Globus pallidus (tissue), 1 donor: ENCODE results near the gene C17orf113.
A peak's percentile ranks its signal among the peaks of the same experiment; 100 is the strongest.
"Not testable (repeated sequence)": the region's sequence is repeated elsewhere in the genome, so short reads cannot be mapped to it uniquely, and the experiment has no call there.

Experiments
- DNase-seq: peaks from one replicate; pipeline ENCODE4 v3.0.0-alpha.2; 2015; ENCODE audit warnings: low spot score

The C17orf113 gene

GRCh38 chr17:42016941-42017865 is 33.2 kb downstream of the C17orf113 start, which contains the start of gene DNAJC7:
Gene DNAJC7 (minus strand): TSS chr17:42017439. CDS start chr17:42017416, 23 bp downstream.
- DNase-seq: peak; percentile 92

GRCh38 chr17:42016411-42016831 is 34.0 kb downstream of the C17orf113 start:
- DNase-seq: no peak

GRCh38 chr17:42013740-42014139 is 36.7 kb downstream of the C17orf113 start:
- not testable (repeated sequence) for DNase-seq

- not testable (repeated sequence) for DNase-seq
Measured at GRCh38 chr17:42012363-42012762, 38.0 kb downstream of the C17orf113 start.

GRCh38 chr17:42010898-42011516 is 39.4 kb downstream of the C17orf113 start:
- no peak for DNase-seq

- DNase-seq: not testable (repeated sequence)
Measured at GRCh38 chr17:42010266-42010680, 40.1 kb downstream of the C17orf113 start.

GRCh38 chr17:42009170-42009569 is 41.2 kb downstream of the C17orf113 start:
- DNase-seq: peak; percentile 90

GRCh38 chr17:42005166-42005565 is 45.2 kb downstream of the C17orf113 start:
- DNase-seq: no peak

GRCh38 chr17:42002792-42003301 is 47.6 kb downstream of the C17orf113 start:
- DNase-seq: peak; percentile 85

- DNase-seq: no peak
Measured at GRCh38 chr17:42002175-42002791, 48.1 kb downstream of the C17orf113 start.

GRCh38 chr17:42001729-42002128 is 48.7 kb downstream of the C17orf113 start:
- DNase-seq: no peak

GRCh38 chr17:42000413-42001133 is 49.8 kb downstream of the C17orf113 start:
- no peak for DNase-seq

- DNase-seq: no peak
Measured at GRCh38 chr17:41998497-41998896, 51.9 kb downstream of the C17orf113 start.

- no peak for DNase-seq
Measured at GRCh38 chr17:41996855-41997164, 53.6 kb downstream of the C17orf113 start.

GRCh38 chr17:41992576-41992975 is 57.8 kb downstream of the C17orf113 start:
- DNase-seq: peak; percentile 97

GRCh38 chr17:41989702-41990419 is 60.5 kb downstream of the C17orf113 start:
- no peak for DNase-seq

- DNase-seq: no peak
Measured at GRCh38 chr17:41988418-41988817, 62.0 kb downstream of the C17orf113 start.
